Measurements from ENCODE around the gene MINDY2. TPM values are rescaled to one million over a fixed set of nuclear protein-coding genes. Genes with fewer than 3 reads are reported as not detected.

The MINDY2 gene
- total and polyA plus RNA-seq, 9 of the 15 experiments (the other 6 are each of a cell fraction or from before 2014, with no cell fraction given) = 2.4 to 15.3 (median 7.2) TPM

GRCh38 chr15:58748852-58749531, 22.1 kb upstream of the MINDY2 start:
- intact Hi-C loops (cut with micrococcal nuclease) (loop anchor here (5.0 kb wide), 1 partner anchor 202 kb away; no protein-coding TSS in a partner anchor), in situ Hi-C loops (cut with MboI) (loop anchor here (10.0 kb wide), 1 partner anchor 314 kb away; the partner anchor contains the start of gene LIPC)
- Histone ChIP-seq H3K27me3 (ENCODE audit: control insufficient read depth in 2 of 2, insufficient read depth in 2 of 2, low read length in 2 of 2) (no peaks in the 10 kb centered on the region), H3K79me2 (ENCODE audit: control insufficient read depth, insufficient read depth, low read length) (peaks cover 56% of the 10 kb centered on the region), H3K27ac (ENCODE audit: extremely low read depth, low read depth, low read length) (peak overlapping the region; percentile 92), H3K4me3 (peak overlapping the region; percentile 89), H3K4me1 (replicated peaks in 1 of 2; ENCODE audit: control insufficient read depth in 2 of 2, insufficient read depth in 2 of 2, low read length in 2 of 2) (peaks cover 5 to 13% of the 10 kb centered on the region in 2 experiments; a peak in 4 of 5 replicates), H3K9me1 (ENCODE audit: control insufficient read depth, insufficient read depth, low read length) (no peaks in the 10 kb centered on the region), H3K4me2 (ENCODE audit: insufficient read depth, low read length) (peak overlapping the region; percentile 94), H3K9me3 (replicated peaks; ENCODE audit: control insufficient read depth, insufficient read depth, low read depth, low read length) (no peaks in the 10 kb centered on the region), H3K36me3 (ENCODE audit: control insufficient read depth, insufficient read depth, low read length) (no peaks in the 10 kb centered on the region; the same call in 2 of the 3 replicates), H3K9ac (ENCODE audit: insufficient read depth in 1 of 2, low read depth in 2 of 2, low read length in 2 of 2) (peak overlapping the region; percentile 79 to 99), H4K20me1 (replicated peaks; ENCODE audit: control insufficient read depth, insufficient read depth, low read length) (peaks cover 4% of the 10 kb centered on the region; the same call in 1 of the 2 replicates), H2AFZ (ENCODE audit: low read depth, low read length) (peak overlapping the region; percentile 88)
- 1% methylated on average over 48 of the region's 81 CpGs for WGBS (ENCODE audit: insufficient coverage, low coverage, missing lambda C conversion rate)
- peak; percentile 56 to 77 (median 59) for DNase-seq (ENCODE audit: extremely low read depth in 1 of 4, low spot score in 3 of 4)
- FAIRE-seq = no peak
- peak; percentile 74 for ATAC-seq
- ChIA-PET POLR2A (interaction anchor here (0.8 to 2.3 kb wide), 4 partner anchors 9 to 253 kb away, joined by 4 to 29 read pairs (median 8); partner anchors contain the start of gene MINDY2), CTCF (ENCODE audit: low intra/inter-chr PET ratio) (no interaction called here)
- BruUV-seq (replicated peaks) = no TSS peak
- TF ChIP-seq MAZ (CRISPR knock-in tag; conservative IDR thresholded peaks at IDR 0.05 in 1 of 2, IDR thresholded peaks at IDR 0.05 in 1 of 2) (0 out of 4 replicates have a peak, but pooled peaks of 1 of the 2 experiments have one; percentile 25), MBD1 (CRISPR knock-in tag; IDR thresholded peaks at IDR 0.05) (no peak), MLLT1 (IDR thresholded peaks at IDR 0.05) (0 out of 4 replicates have a peak, but pooled peaks of 1 of the 2 experiments have one; percentile 66), LEF1 (IDR thresholded peaks at IDR 0.05) (no peak), POLR2G (IDR thresholded peaks at IDR 0.05; ENCODE audit: low read depth, low read length) (peak; percentile 82), MECOM (CRISPR knock-in tag; IDR thresholded peaks at IDR 0.05) (no peak), CREM (IDR thresholded peaks at IDR 0.05; ENCODE audit: low read depth) (0 out of 2 replicates have a peak, but pooled peaks have one; percentile 16)

All from K562 (cell line).